OCI-LY3 (cell line): ENCODE results near the gene CHST11.

Experiments used
- H2AFZ ChIP-seq: fragments of 200-600, 300-600 bp; shearing (Covaris generic); 2 replicates; pipeline ENCODE4 v1.6.0; 2014; ENCODE audit warnings: antibody characterized with exemption, low read depth, low read length
- H3K27ac ChIP-seq: fragments of 200-600, 300-600 bp; sonication (generic); 2 replicates; pipeline ENCODE4 v1.5.1; 2014; ENCODE audit warnings: mild to moderate bottlenecking, low read length, moderate library complexity, mixed read lengths
- H3K27me3 ChIP-seq: fragments of 200-600, 300-600 bp; sonication (generic); 2 replicates; pipeline ENCODE4 v1.6.1; 2014; ENCODE audit warnings: low read depth, low read length, mixed read lengths
- H3K36me3 ChIP-seq: fragments of 200-600, 300-600 bp; sonication (generic); replicated peaks from 2 replicates; pipeline ENCODE3; 2014; ENCODE audit warnings: low read depth, low read length, mixed read lengths
- H3K4me1 ChIP-seq: fragments of 300-600, 200-600 bp; sonication (generic); 2 replicates; pipeline ENCODE4 v1.6.1; 2014; ENCODE audit warnings: low read length, mixed read lengths
- H3K4me2 ChIP-seq: fragments of 200-600, 300-600 bp; sonication (generic); 2 replicates; pipeline ENCODE4 v1.6.1; 2014; ENCODE audit warnings: low read length, mixed read lengths
- H3K4me3 ChIP-seq: fragments of 300-600, 200-600 bp; sonication (generic); 2 replicates; pipeline ENCODE4 v1.5.1; 2014; ENCODE audit warnings: antibody characterized with exemption, mild to moderate bottlenecking, low read length, moderate library complexity
- H3K79me2 ChIP-seq: fragments of 300-600, 200-600 bp; shearing (Covaris generic); 2 replicates; pipeline ENCODE4 v1.6.1; 2014; ENCODE audit warnings: mild to moderate bottlenecking, low read length, mixed read lengths
- H3K9ac ChIP-seq: fragments of 300-600, 200-600 bp; shearing (Covaris generic); 2 replicates; pipeline ENCODE4 v1.6.0; 2014; ENCODE audit warnings: mild to moderate bottlenecking, low read length, moderate library complexity
- H3K9me3 ChIP-seq: fragments of 200-600, 300-600 bp; shearing (Covaris generic); 2 replicates; pipeline ENCODE4 v1.6.1; 2014; ENCODE audit warnings: low read length, mixed read lengths; ENCODE audit not compliant: insufficient read depth
- H4K20me1 ChIP-seq: fragments of 200-600, 300-600 bp; sonication (generic); 2 replicates; pipeline ENCODE4 v1.6.1; 2016; ENCODE audit warnings: low read length, mixed read lengths; ENCODE audit not compliant: insufficient read depth
- EZH2phosphoT487 ChIP-seq: fragments of 200-600 bp; shearing (Covaris generic); IDR thresholded peaks from 2 replicates; pipeline ENCODE4 v1.6.1; 2018; ENCODE audit warnings: antibody characterized with exemption, mixed run types, low read depth
- TF ChIP-seq, protein P1 (sequence below): fragments of 200-600, 300-600 bp; sonication (generic); IDR thresholded peaks from 2 replicates; pipeline ENCODE4 v1.5.1; 2014; ENCODE audit warnings: antibody characterized with exemption, low read length, low read depth

The CHST11 gene

DNA sequence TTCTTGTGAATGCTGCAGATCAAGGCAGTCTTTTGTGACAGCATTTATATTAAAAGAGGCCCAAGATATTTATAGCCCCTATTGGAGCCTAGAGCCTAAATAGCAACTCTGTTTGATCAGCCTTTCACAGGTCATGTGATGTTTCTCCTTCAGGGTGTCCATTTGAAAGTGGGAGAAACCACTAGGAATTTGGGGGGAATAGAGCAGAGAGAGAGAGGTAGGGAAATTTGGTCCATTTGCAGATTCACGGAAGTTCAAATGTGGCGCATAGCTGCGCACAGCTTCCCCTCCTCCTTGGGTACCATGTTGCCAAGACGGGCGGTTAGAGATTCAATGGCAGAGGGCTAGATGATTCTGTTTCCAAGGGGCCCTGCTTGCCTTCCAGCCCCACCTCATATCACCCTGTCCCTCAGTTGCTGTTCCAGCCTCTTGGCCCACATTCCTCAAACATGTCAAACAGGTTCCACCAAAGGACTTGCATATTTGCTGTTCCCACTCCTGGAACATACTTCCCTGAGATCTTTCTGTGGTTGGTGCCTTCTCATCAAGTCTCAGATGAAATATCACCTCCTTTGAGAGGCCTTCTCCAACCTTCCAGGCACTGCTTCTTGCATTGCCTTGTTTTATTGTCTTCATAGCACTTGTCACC, 220.8 kb downstream of the CHST11 start:
- no peak overlapping the region for H3K4me3 ChIP-seq
- H3K27me3 ChIP-seq, result no peaks in the 10 kb centered on the region
- TF ChIP-seq EZH2phosphoT487, result no peak
- TF ChIP-seq, protein P1, sequence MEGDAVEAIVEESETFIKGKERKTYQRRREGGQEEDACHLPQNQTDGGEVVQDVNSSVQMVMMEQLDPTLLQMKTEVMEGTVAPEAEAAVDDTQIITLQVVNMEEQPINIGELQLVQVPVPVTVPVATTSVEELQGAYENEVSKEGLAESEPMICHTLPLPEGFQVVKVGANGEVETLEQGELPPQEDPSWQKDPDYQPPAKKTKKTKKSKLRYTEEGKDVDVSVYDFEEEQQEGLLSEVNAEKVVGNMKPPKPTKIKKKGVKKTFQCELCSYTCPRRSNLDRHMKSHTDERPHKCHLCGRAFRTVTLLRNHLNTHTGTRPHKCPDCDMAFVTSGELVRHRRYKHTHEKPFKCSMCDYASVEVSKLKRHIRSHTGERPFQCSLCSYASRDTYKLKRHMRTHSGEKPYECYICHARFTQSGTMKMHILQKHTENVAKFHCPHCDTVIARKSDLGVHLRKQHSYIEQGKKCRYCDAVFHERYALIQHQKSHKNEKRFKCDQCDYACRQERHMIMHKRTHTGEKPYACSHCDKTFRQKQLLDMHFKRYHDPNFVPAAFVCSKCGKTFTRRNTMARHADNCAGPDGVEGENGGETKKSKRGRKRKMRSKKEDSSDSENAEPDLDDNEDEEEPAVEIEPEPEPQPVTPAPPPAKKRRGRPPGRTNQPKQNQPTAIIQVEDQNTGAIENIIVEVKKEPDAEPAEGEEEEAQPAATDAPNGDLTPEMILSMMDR, result no peak
- no peak overlapping the region for H3K27ac ChIP-seq
- H3K9ac ChIP-seq, result no peak overlapping the region
- peaks cover 50% of the 10 kb centered on the region for H3K4me1 ChIP-seq
- H3K9me3 ChIP-seq, result no peaks in the 10 kb centered on the region
- H3K4me2 ChIP-seq, result no peak overlapping the region
- no peaks in the 10 kb centered on the region for H3K79me2 ChIP-seq
- no peaks in the 10 kb centered on the region for H4K20me1 ChIP-seq
- H3K36me3 ChIP-seq, result no peaks in the 10 kb centered on the region
- H2AFZ ChIP-seq, result no peak overlapping the region

- Histone ChIP-seq H3K4me2 (no peak overlapping the region), H3K27ac (no peak overlapping the region), H4K20me1 (no peaks in the 10 kb centered on the region), H3K9me3 (no peaks in the 10 kb centered on the region), H3K4me3 (no peak overlapping the region), H2AFZ (no peak overlapping the region), H3K27me3 (no peaks in the 10 kb centered on the region), H3K36me3 (no peaks in the 10 kb centered on the region), H3K4me1 (peaks cover 39% of the 10 kb centered on the region), H3K79me2 (no peaks in the 10 kb centered on the region), H3K9ac (no peak overlapping the region)
- no peak for TF ChIP-seq EZH2phosphoT487
- TF ChIP-seq, protein P1, result peak; percentile 68
Measured at GRCh38 chr12:104680070-104680469, 223.3 kb downstream of the CHST11 start.

DNA sequence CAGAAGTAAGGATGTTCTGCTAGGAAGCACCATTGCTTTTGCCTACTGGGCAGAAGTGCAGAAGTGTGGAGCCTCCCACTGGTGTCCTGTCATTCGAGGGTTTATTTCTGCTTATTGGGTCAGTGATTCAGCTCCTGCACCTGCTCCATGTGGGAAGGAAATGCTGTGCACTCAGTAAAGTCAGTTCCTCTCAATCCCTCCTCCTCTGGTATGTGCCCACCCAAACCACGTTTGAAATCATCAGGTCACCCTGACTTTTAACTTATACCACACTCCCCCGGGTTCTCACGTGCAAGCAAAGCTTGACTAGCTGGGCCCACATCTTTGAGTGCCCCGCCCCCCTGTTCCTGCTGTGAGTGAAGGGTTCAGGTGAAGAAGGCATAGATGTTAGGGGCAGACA, 223.7 kb downstream of the CHST11 start:
- TF ChIP-seq, protein P1, result no peak
- no peak for TF ChIP-seq EZH2phosphoT487
- no peak overlapping the region for H3K4me2 ChIP-seq
- H3K79me2 ChIP-seq, result no peaks in the 10 kb centered on the region
- no peak overlapping the region for H3K27ac ChIP-seq
- no peaks in the 10 kb centered on the region for H4K20me1 ChIP-seq
- H2AFZ ChIP-seq, result no peak overlapping the region
- H3K9ac ChIP-seq, result no peak overlapping the region
- no peak overlapping the region for H3K4me3 ChIP-seq
- H3K4me1 ChIP-seq, result peaks cover 38% of the 10 kb centered on the region
- no peaks in the 10 kb centered on the region for H3K36me3 ChIP-seq
- no peaks in the 10 kb centered on the region for H3K9me3 ChIP-seq
- H3K27me3 ChIP-seq, result no peaks in the 10 kb centered on the region

DNA sequence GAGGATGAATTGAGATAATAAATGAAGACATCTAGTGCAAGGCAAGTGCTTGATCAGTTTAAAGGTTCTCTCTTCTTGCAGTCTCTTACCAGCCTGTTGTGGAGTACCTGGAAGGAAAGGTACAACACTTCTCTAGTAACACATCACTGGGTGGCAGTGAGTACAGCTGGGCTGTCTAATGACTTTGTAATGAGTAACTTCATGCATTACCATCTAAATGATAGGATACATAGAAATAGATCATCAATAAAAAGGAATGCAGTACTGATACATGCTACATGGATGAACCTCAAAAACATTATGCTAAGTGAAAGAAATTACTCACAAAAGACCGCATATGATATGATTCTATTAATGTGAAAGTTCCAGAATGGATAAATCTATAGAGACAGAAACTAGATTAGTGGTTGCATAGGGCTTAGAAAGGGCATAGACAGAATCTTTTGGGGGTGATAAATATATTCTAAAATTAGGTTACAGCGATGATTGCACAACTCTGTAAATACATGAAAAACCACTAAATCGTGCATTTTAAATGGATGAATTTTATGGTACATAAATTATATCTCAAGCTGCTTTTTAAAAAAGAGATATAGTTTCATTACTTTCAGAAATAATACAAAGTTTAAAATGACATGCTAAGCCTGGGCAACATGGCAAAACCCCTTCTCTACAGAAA, 224.4 kb downstream of the CHST11 start:
- no peaks in the 10 kb centered on the region for H3K27me3 ChIP-seq
- TF ChIP-seq, protein P1, result no peak
- no peak for TF ChIP-seq EZH2phosphoT487
- H3K79me2 ChIP-seq, result no peaks in the 10 kb centered on the region
- H3K4me1 ChIP-seq, result peaks cover 36% of the 10 kb centered on the region
- H3K4me3 ChIP-seq, result no peak overlapping the region
- no peaks in the 10 kb centered on the region for H3K36me3 ChIP-seq
- no peak overlapping the region for H3K4me2 ChIP-seq
- no peaks in the 10 kb centered on the region for H3K9me3 ChIP-seq
- no peaks in the 10 kb centered on the region for H4K20me1 ChIP-seq
- H3K9ac ChIP-seq, result no peak overlapping the region
- no peak overlapping the region for H2AFZ ChIP-seq
- no peak overlapping the region for H3K27ac ChIP-seq
